ENCODE measurements around the gene RAP1GDS1.

GRCh38 chr4:98359646-98360045 is 98.5 kb downstream of the RAP1GDS1 start:
- TF ChIP-seq TAF1 (IDR thresholded peaks at IDR 0.05; ENCODE audit: low read depth) (no peak), TEAD4 (IDR thresholded peaks at IDR 0.05) (no peak)
